Kidney (tissue), 14 donors: ENCODE measurements around the gene DDI2. TPM values are rescaled to one million over a fixed set of nuclear protein-coding genes. Genes with fewer than 3 reads are reported as not detected.

Experiments used
- DNase-seq, 5 donors: peaks; one replicate each; pipeline ENCODE4 v3.0.0-alpha.2; 2013 to 2020
- FAIRE-seq: peaks from 2 replicates; lab custom pipeline; 2012; peaks lifted over from hg19 to GRCh38; lab: Jason Lieb, UNC
- H3K27ac ChIP-seq, 2 donors: one replicate each; pipeline ENCODE4 v1.7.0; 2013; ENCODE audit warnings: low read depth in 2 of 2, low read length in 2 of 2, inconsistent platforms in 1 of 2
- H3K27me3 ChIP-seq: one replicate; pipeline ENCODE4 v1.7.1; 2013; ENCODE audit warnings: low read length, inconsistent platforms; ENCODE audit not compliant: control insufficient read depth, insufficient read depth
- H3K36me3 ChIP-seq, 3 donors: one replicate each; pipeline versions ENCODE4 v1.7.0 to v1.7.1; 2013; ENCODE audit warnings: low read length in 3 of 3, control low read depth in 1 of 3, inconsistent platforms in 1 of 3; ENCODE audit not compliant: insufficient read depth in 3 of 3, control insufficient read depth in 2 of 3
- H3K4me1 ChIP-seq, 3 donors: one replicate each; pipeline versions ENCODE4 v1.7.0 to v1.7.1; 2013; ENCODE audit warnings: low read length in 3 of 3, inconsistent platforms in 1 of 3, low read depth in 1 of 3; ENCODE audit not compliant: control insufficient read depth in 2 of 3, insufficient read depth in 2 of 3
- H3K4me3 ChIP-seq, 3 donors: one replicate each; pipeline versions ENCODE4 v1.7.0 to v1.8.1; 2013; ENCODE audit warnings: low read length in 3 of 3, control low read depth in 1 of 3, inconsistent platforms in 1 of 3
- H3K9ac ChIP-seq, 3 donors: one replicate each; pipeline versions ENCODE4 v1.7.0 to v1.7.1; 2013; ENCODE audit warnings: low read length in 3 of 3, control low read depth in 1 of 3, inconsistent platforms in 1 of 3
- H3K9me3 ChIP-seq, 3 donors: one replicate each; pipeline versions ENCODE4 v1.7.0 to v1.7.1; 2013; ENCODE audit warnings: low read length in 3 of 3, control low read depth in 1 of 3, inconsistent platforms in 1 of 3; ENCODE audit not compliant: control insufficient read depth in 2 of 3, insufficient read depth in 1 of 3
- CTCF ChIP-seq: IDR thresholded peaks from 3 replicates; pipeline ENCODE4 v1.5.1; 2012; ENCODE audit warnings: mild to moderate bottlenecking, moderate library complexity, borderline replicate concordance; ENCODE audit not compliant: insufficient read depth; ENCODE audit errors: extremely low read depth
- intact Hi-C: fragments of 100-400 bp; cut with DNase I; formaldehyde crosslinking; loops from one replicate; pipeline ENCODE4 v1.11.1; 2022
- polyA plus RNA-seq: library from polyadenylated mRNA; stranded (reverse); fragments of 350-450 nt; fragmentation: Illumina TruSeq; extraction: RNeasy Lipid Tissue Mini Kit (QIAGEN cat#74804); gene quantifications from one replicate; pipeline ENCODE4 v1.2.3, GENCODE V29; 2014; ENCODE audit warnings: low read depth, low replicate concordance; ENCODE audit not compliant: insufficient read depth
- total RNA-seq: library from RNA; stranded (reverse); fragmentation: NEBNext Ultra II Directional; extraction: Animal tissue kit (Norgen Biotek cat#: 25700); gene quantifications from one replicate; pipeline ENCODE4 v1.2.1, GENCODE V29; 2021
- donor health status: control.
- donor health status: control.
- donor health status: control.
- donor health status: control.
- donor health status: control.
- donor health status: DM: yes; HTN: yes; CAD: no.
- donor health status: Normal renal cell carcinoma (clear cell type).

DDI2 gene
- total and polyA plus RNA-seq, 2 donors from 2014 or later: 4.0 to 28.3 TPM

- Histone ChIP-seq H3K4me3 (no peak overlapping the region), H3K27ac (no peak overlapping the region), H3K9ac (no peak overlapping the region), H3K36me3 (peaks cover 0 to 4% (median 0%) of the 10 kb centered on the region in 3 donors), H3K27me3 (no peaks in the 10 kb centered on the region), H3K9me3 (no peaks in the 10 kb centered on the region), H3K4me1 (peaks cover 0 to 11% (median 6%) of the 10 kb centered on the region in 3 donors)
- TF ChIP-seq CTCF: no peak
- no peak for DNase-seq
- FAIRE-seq: no peak
- intact Hi-C loops: no loop called here
Measured at GRCh38 chr1:15709226-15709625, 92.0 kb downstream of the DDI2 start.

- Histone ChIP-seq H3K27ac (no peak overlapping the region), H3K4me1 (peaks cover 0 to 10% (median 4%) of the 10 kb centered on the region in 3 donors)
- no peak for FAIRE-seq
Measured at GRCh38 chr1:15712168-15712567, 94.9 kb downstream of the DDI2 start.

GRCh38 chr1:15714406-15715136 lies 97.3 kb downstream of the DDI2 start:
- Histone ChIP-seq H3K4me1 (peaks cover 0 to 9% (median 0%) of the 10 kb centered on the region in 3 donors), H3K9ac (no peak overlapping the region), H3K36me3 (peaks cover 0 to 14% (median 8%) of the 10 kb centered on the region in 3 donors), H3K9me3 (no peaks in the 10 kb centered on the region), H3K27ac (no peak overlapping the region), H3K4me3 (no peak overlapping the region), H3K27me3 (no peaks in the 10 kb centered on the region)
- DNase-seq (no peak), FAIRE-seq (no peak)
- intact Hi-C loops: no loop called here
- no peak for TF ChIP-seq CTCF

More at GRCh38 chr1:15712168-15712567, 94.9 kb downstream of the DDI2 start:
- intact Hi-C loops: no loop called here
- DNase-seq: peak in 1 of 5 donors; percentile 21
- Histone ChIP-seq H3K9me3 (no peaks in the 10 kb centered on the region), H3K9ac (no peak overlapping the region), H3K27me3 (no peaks in the 10 kb centered on the region), H3K4me3 (no peak overlapping the region), H3K36me3 (peaks cover 0 to 6% (median 0%) of the 10 kb centered on the region in 3 donors)
- TF ChIP-seq CTCF: no peak
